SK-N-MC (cell line): Measurements from ENCODE around the gene FRMD4A.

Source experiments
- EZH2 ChIP-seq: fragments of 200-600 bp; sonication (generic); IDR thresholded peaks from one replicate; pipeline ENCODE4 v1.6.1; 2017; ENCODE audit warnings: antibody characterized with exemption
- FOXP2 ChIP-seq: optimal IDR thresholded peaks from 2 replicates; pipeline ENCODE3; 2011; ENCODE audit warnings: mild to moderate bottlenecking, moderate library complexity; ENCODE audit not compliant: insufficient read depth; ENCODE audit errors: extremely low read length, control extremely low read depth
- POLR2AphosphoS5 ChIP-seq: IDR thresholded peaks from 2 replicates; pipeline ENCODE4 v1.6.1; 2012; ENCODE audit warnings: mild to moderate bottlenecking, low read depth, low read length, borderline replicate concordance

GRCh38 chr10:14052931-14053330, 277.8 kb downstream of the FRMD4A start:
- TF ChIP-seq POLR2AphosphoS5 (no peak), EZH2 (no peak), FOXP2 (no peak)
